Immature natural killer cell (primary cell): ENCODE data around the gene PIP4K2C. TPM values are rescaled to one million over a fixed set of nuclear protein-coding genes. Genes with fewer than 3 reads are reported as not detected.
"Not testable (repeated sequence)": the region's sequence is repeated elsewhere in the genome, so short reads cannot be mapped to it uniquely, and the experiment has no call there.

Experiments
- DNase-seq, 3 donors: peaks; one replicate each; pipeline ENCODE4 v3.0.0; 2022; ENCODE audit warnings: mixed read lengths in 1 of 3
- H3K27ac Mint-ChIP-seq, 6 donors: one replicate each; pipeline ENCODE4 v1.8.0; 2020; ENCODE audit warnings: mixed read lengths in 6 of 6, mild to moderate bottlenecking in 5 of 6, inconsistent platforms in 4 of 6, moderate library complexity in 3 of 6
- H3K27me3 Mint-ChIP-seq, 3 donors: one replicate each; pipeline ENCODE4 v1.8.0; 2020 to 2021; ENCODE audit warnings: low read depth in 3 of 3, mild to moderate bottlenecking in 3 of 3, mixed read lengths in 3 of 3, moderate library complexity in 3 of 3, inconsistent platforms in 1 of 3
- H3K36me3 Mint-ChIP-seq, 3 donors: one replicate each; pipeline ENCODE4 v1.8.0; 2020; ENCODE audit warnings: mixed read lengths in 3 of 3, inconsistent platforms in 2 of 3, mild to moderate bottlenecking in 2 of 3
- H3K4me1 Mint-ChIP-seq, 2 donors: one replicate each; pipeline ENCODE4 v1.8.0; 2020; ENCODE audit warnings: inconsistent platforms in 2 of 2, mild to moderate bottlenecking in 2 of 2, mixed read lengths in 2 of 2, moderate library complexity in 1 of 2
- H3K4me3 Mint-ChIP-seq, 5 donors: one replicate each; pipeline ENCODE4 v1.8.0; 2020; ENCODE audit warnings: mild to moderate bottlenecking in 5 of 5, mixed read lengths in 5 of 5, inconsistent platforms in 3 of 5, moderate library complexity in 3 of 5
- H3K9me3 Mint-ChIP-seq, 6 donors: one replicate each; pipeline ENCODE4 v1.8.0; 2020; ENCODE audit warnings: mild to moderate bottlenecking in 6 of 6, mixed read lengths in 6 of 6, inconsistent platforms in 4 of 6, moderate library complexity in 3 of 6
- polyA plus RNA-seq, 3 donors: library from polyadenylated mRNA; unstranded; fragments of 300-500 nt; fragmentation: Illumina TruSeq; gene quantifications; one replicate each; pipeline ENCODE4 v1.2.3, GENCODE V29; 2021

PIP4K2C gene
- polyA plus RNA-seq, 3 donors from 2014 or later: 33.0 to 61.8 (median 54.1) TPM

- Mint-ChIP-seq H3K36me3 (peaks cover 0 to 7% (median 7%) of the 10 kb centered on the region in 3 donors), H3K9me3 (no peaks in the 10 kb centered on the region), H3K27me3 (peaks cover 2 to 6% (median 4%) of the 10 kb centered on the region in 3 donors), H3K4me3 (peak within 1 kb of the TSS; percentile 76 to 84 (median 80)), H3K27ac (peak within 1 kb of the TSS in 2 of 6 donors; percentile 53 to 72), H3K4me1 (peaks cover 11 to 14% of the 10 kb centered on the region in 2 donors)
- peak in 2 of 3 donors; percentile 29 to 49 for DNase-seq
Measured at GRCh38 chr12:57611108-57611826, 20.3 kb downstream of the PIP4K2C start, which contains the start of gene ARHGEF25. ARHGEF25 (plus strand) TSS chr12:57611435; CDS start chr12:57611895, 460 bp downstream.

GRCh38 chr12:57611827-57612710 is 21.1 kb downstream of the PIP4K2C start:
- peaks cover 2 to 6% (median 4%) of the 10 kb centered on the region in 3 donors for H3K27me3 Mint-ChIP-seq
- H3K9me3 Mint-ChIP-seq: no peaks in the 10 kb centered on the region
- no peak overlapping the region for H3K27ac Mint-ChIP-seq
- H3K36me3 Mint-ChIP-seq: peaks cover 0 to 7% (median 7%) of the 10 kb centered on the region in 3 donors
- H3K4me3 Mint-ChIP-seq: peak overlapping the region; percentile 62 to 82 (median 76)
- DNase-seq: no peak
- peaks cover 7 to 12% of the 10 kb centered on the region in 2 donors for H3K4me1 Mint-ChIP-seq

GRCh38 chr12:57612711-57613426 is 21.9 kb downstream of the PIP4K2C start:
- H3K4me3 Mint-ChIP-seq: no peak overlapping the region
- H3K9me3 Mint-ChIP-seq: no peaks in the 10 kb centered on the region
- DNase-seq: no peak
- peaks cover 7 to 12% of the 10 kb centered on the region in 2 donors for H3K4me1 Mint-ChIP-seq
- H3K27ac Mint-ChIP-seq: no peak overlapping the region
- H3K36me3 Mint-ChIP-seq: peaks cover 0 to 2% (median 2%) of the 10 kb centered on the region in 3 donors
- H3K27me3 Mint-ChIP-seq: peaks cover 2 to 10% (median 6%) of the 10 kb centered on the region in 3 donors

DNA sequence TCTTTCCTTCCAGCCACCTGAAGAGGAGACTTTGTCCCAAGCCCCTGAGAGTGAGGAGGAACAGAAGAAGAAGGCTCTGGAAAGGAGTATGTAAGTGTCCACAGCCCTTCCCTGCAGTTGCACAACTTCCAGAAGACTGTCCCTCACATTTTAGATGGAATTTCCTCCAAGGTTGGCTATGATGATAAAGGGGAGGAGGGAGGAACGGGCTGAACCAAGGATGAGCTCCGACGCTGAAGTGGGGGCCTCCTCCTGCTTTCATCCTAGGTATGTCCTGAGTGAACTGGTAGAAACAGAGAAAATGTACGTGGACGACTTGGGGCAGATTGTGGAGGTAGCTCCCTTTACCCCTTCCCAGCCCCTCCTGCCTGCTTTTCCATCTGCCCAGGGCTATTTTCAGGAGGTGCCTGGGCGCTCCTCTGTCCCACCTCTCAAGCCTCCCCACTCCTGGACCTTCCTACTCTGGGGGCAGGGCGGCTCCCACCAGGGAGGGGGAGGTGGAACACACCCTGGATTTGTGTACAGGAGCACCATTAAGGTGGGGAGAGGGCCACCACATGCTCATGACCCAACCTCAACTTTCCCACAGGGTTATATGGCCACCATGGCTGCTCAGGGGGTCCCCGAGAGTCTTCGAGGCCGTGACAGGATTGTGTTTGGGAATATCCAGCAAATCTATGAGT is 22.6 kb downstream of the PIP4K2C start:
- H3K27me3 Mint-ChIP-seq: peaks cover 2 to 13% (median 10%) of the 10 kb centered on the region in 3 donors
- no peak for DNase-seq
- H3K27ac Mint-ChIP-seq: no peak overlapping the region
- H3K4me1 Mint-ChIP-seq: peaks cover 7 to 12% of the 10 kb centered on the region in 2 donors
- H3K4me3 Mint-ChIP-seq: no peak overlapping the region
- H3K9me3 Mint-ChIP-seq: no peaks in the 10 kb centered on the region
- no peaks in the 10 kb centered on the region for H3K36me3 Mint-ChIP-seq

- Mint-ChIP-seq H3K27ac (no peak overlapping the region), H3K4me1 (peaks cover 12 to 17% of the 10 kb centered on the region in 2 donors), H3K27me3 (peaks cover 9 to 20% (median 16%) of the 10 kb centered on the region in 3 donors), H3K9me3 (no peaks in the 10 kb centered on the region), H3K36me3 (no peaks in the 10 kb centered on the region), H3K4me3 (no peak overlapping the region)
- DNase-seq: no peak
Measured at GRCh38 chr12:57614178-57614947, 23.4 kb downstream of the PIP4K2C start.

- Mint-ChIP-seq H3K4me1 (peaks cover 15 to 20% of the 10 kb centered on the region in 2 donors), H3K9me3 (no peaks in the 10 kb centered on the region), H3K27ac (peak overlapping the region in 1 of 6 donors; percentile 22), H3K4me3 (no peak overlapping the region), H3K27me3 (peaks cover 9 to 18% (median 17%) of the 10 kb centered on the region in 3 donors), H3K36me3 (no peaks in the 10 kb centered on the region)
- DNase-seq: no peak
Measured at GRCh38 chr12:57614948-57615500, 24.0 kb downstream of the PIP4K2C start.

- Mint-ChIP-seq H3K27ac (no peak overlapping the region), H3K4me3 (no peak overlapping the region)
Measured at GRCh38 chr12:57615637-57616036, 24.6 kb downstream of the PIP4K2C start.

DNA sequence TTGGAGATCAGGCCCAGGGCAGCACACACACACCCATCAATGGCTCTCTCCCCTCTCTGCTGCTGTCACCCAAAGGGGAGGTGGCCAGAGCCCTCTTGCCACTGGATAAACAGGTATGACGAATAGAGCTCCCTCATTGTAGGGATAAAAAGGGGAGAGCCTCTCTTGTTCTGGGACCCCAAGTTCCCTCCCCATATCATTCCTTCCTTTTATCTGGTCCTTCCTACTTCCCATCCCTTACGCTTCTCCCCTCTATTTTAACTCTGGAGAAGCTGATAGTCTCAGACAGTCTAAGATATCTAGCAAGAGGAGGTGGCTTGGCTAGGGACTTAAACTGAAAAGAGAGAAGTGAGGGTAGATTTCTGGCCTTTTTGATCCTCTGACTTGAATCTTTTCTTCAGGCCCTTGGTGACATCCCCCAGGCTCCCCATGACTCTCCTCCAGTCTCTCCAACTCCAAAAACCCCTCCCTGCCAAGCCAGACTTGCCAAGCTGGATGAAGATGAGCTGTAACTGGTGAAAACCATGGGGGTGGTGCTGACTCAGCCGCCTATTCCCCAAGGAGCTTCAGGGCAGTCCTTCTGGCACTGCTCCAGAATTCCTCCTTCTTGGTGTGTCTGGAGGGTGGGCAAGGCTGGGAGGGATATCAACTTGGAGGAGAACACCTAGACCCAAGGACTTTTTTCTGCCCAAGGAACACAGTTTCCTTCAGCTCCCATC is 25.6 kb downstream of the PIP4K2C start:
- Mint-ChIP-seq H3K27ac (no peak overlapping the region), H3K27me3 (peaks cover 18 to 26% (median 24%) of the 10 kb centered on the region in 3 donors), H3K9me3 (no peaks in the 10 kb centered on the region), H3K4me3 (no peak overlapping the region), H3K4me1 (peaks cover 23 to 27% of the 10 kb centered on the region in 2 donors), H3K36me3 (no peaks in the 10 kb centered on the region)
- no peak for DNase-seq

More at GRCh38 chr12:57615637-57616036, 24.6 kb downstream of the PIP4K2C start:
- H3K9me3 Mint-ChIP-seq: no peaks in the 10 kb centered on the region
- DNase-seq: no peak
- H3K36me3 Mint-ChIP-seq: no peaks in the 10 kb centered on the region
- H3K27me3 Mint-ChIP-seq: peaks cover 12 to 21% (median 19%) of the 10 kb centered on the region in 3 donors
- peaks cover 15 to 21% of the 10 kb centered on the region in 2 donors for H3K4me1 Mint-ChIP-seq

GRCh38 chr12:57617942-57618341 is 26.9 kb downstream of the PIP4K2C start:
- H3K36me3 Mint-ChIP-seq: no peaks in the 10 kb centered on the region
- no peak overlapping the region for H3K4me3 Mint-ChIP-seq

DNA sequence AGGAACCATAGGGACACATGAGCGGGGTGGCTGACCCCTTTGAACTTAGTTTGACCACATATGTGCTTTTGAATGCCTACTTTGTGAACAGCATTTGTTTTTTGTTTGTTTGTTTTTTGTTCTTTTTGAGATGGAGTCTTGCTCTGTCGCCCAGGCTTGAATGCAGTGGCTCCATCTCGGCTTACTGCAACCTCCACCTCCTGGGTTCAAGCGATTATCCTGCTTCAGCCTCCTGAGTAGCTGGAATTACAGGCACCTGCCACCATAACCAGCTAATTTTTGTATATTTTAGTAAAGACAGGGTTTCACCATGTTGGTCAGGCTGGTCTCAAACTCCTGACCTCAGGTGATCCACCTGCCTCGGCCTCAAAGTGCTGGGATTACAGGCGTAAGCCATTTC is 27.4 kb downstream of the PIP4K2C start:
- H3K27me3 Mint-ChIP-seq: peaks cover 27 to 34% (median 34%) of the 10 kb centered on the region in 3 donors
- not testable (repeated sequence) for H3K27ac Mint-ChIP-seq

More at GRCh38 chr12:57617942-57618341, 26.9 kb downstream of the PIP4K2C start:
- Mint-ChIP-seq H3K27ac (no peak overlapping the region), H3K9me3 (no peaks in the 10 kb centered on the region), H3K27me3 (peaks cover 24 to 34% (median 31%) of the 10 kb centered on the region in 3 donors), H3K4me1 (peaks cover 30 to 33% of the 10 kb centered on the region in 2 donors)
- no peak for DNase-seq

GRCh38 chr12:57618966-57619433 is 28.0 kb downstream of the PIP4K2C start:
- Mint-ChIP-seq H3K27me3 (peaks cover 28 to 36% (median 34%) of the 10 kb centered on the region in 3 donors), H3K4me1 (peaks cover 30 to 33% of the 10 kb centered on the region in 2 donors), H3K9me3 (no peaks in the 10 kb centered on the region), H3K36me3 (peaks cover 0 to under 1% (median 0%) of the 10 kb centered on the region in 3 donors), H3K4me3 (peak overlapping the region; percentile 49 to 77 (median 60)), H3K27ac (no peak overlapping the region)
- no peak for DNase-seq

More for the DNA sequence above, 27.4 kb downstream of the PIP4K2C start:
- H3K4me1 Mint-ChIP-seq: peaks cover 30 to 33% of the 10 kb centered on the region in 2 donors
- DNase-seq, H3K9me3 Mint-ChIP-seq, H3K36me3 Mint-ChIP-seq, H3K4me3 Mint-ChIP-seq: not testable (repeated sequence)
